CD1c-positive myeloid dendritic cell (primary cell): Measurements from ENCODE around the gene ETS2.
"Not testable (repeated sequence)": the region's sequence is repeated elsewhere in the genome, so short reads cannot be mapped to it uniquely, and the experiment has no call there.

ENCODE experiments used
- DNase-seq: peaks from one replicate; pipeline ENCODE4 v3.0.0-alpha.2; 2016; ENCODE audit errors: extremely low spot score

Gene ETS2

DNA sequence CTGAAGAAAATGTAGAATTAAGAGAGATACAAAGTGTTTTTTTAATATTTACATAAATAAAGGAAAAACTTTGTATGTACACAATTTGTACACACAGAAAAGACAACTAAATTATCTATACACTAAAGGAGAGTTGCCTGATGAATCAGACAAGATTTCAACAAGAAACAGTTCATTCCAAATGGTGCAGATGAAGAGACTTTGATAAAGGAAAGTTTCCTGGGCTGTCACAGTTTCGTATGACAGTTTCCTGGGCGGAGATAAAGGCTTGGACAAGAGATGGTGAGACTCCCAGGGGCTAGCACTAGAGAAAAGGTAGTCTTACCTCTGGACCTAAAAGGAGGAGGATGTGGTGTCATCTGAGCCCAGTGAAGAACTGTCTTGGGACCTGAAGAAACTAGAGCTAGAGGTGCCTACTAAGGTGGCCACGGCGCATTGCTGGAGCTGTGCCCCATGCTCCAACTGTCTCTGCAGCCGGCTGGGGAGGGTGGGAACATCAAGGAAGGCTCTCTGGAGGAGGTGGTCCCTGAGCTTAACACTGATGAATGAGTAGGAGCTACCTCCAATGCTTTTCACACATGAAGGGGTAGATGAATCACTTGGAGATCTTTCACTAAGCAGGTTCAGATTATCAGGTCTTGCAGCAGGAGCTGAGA, 32.2 kb downstream of the ETS2 start:
- no peak for DNase-seq

DNA sequence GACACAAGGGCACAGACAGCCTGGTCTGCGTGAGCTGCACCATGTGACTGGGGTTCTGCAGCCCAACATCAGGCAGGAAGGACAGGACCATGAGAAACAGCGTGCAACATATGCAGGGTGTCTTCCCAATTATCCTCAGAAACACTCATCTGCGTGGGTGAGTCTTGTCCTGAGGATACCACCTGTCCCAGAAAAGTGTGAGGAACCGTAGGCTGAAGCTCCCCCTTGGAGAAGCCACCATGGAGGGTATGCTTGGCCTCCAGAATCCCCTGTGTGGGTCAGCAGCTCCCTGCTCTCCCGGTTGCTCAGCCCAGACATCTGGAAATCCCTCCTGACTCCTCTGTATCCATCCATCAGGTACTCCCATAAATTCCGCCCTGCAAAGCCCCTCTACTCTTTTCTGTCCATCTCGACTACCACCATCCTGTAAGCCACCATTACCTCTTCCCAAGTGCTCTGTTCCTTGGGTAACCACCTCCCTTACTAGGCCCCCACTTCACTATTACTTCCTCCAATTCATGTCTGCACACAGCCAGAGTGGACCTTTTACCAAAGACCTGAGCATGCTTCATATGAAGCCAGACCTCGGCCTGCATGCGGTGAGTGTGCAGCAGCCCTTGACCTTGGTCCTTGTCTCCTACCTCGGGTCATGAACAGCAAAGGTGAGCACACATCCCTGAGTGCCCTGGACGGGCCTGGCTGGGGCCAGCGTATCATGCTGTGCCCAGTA, 33.0 kb downstream of the ETS2 start:
- no peak for DNase-seq

DNA sequence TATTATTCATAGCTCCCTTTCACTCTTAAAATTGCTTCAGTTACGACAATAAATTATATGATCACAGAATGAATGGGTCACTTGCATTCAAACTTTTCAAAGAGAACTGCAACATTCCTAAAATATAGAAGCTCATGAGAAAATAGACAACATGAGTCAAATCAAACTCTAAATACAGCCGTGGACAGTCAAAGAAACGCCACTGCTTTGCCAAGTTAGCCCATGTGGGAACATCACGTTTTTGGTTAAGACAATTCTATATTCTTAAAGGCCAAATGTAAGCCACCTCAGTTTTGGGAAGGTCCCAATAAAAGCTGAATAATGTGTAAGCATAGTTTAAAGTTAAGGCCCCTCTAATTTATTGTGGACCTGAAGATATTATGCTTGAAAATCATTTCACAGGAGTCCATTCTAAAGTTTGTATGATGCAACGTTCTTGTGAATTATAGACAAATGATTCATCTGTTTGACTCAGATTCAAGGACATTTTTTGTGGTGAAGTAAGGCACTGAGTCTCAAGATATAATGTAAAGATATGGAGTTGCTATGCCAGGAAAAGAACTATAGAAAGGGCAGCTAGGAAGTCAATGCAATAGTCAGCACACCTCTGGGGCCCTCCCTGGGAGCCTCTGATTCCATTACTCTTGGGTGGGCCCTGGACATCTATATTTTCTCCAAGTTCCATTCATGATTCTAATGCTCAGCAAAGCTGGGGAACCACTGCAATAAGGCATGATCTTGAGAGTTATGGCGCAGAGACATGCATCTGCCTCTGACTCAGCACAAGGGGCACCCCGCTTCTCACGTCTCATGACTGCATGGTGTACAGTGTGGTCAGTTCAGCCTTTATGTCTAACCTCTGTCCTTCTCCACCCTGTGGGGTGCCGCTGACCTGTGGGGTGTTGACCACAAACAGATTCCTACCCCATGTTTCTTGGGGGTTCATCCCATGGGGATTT, 33.9 kb downstream of the ETS2 start:
- DNase-seq = peak; percentile 40

DNA sequence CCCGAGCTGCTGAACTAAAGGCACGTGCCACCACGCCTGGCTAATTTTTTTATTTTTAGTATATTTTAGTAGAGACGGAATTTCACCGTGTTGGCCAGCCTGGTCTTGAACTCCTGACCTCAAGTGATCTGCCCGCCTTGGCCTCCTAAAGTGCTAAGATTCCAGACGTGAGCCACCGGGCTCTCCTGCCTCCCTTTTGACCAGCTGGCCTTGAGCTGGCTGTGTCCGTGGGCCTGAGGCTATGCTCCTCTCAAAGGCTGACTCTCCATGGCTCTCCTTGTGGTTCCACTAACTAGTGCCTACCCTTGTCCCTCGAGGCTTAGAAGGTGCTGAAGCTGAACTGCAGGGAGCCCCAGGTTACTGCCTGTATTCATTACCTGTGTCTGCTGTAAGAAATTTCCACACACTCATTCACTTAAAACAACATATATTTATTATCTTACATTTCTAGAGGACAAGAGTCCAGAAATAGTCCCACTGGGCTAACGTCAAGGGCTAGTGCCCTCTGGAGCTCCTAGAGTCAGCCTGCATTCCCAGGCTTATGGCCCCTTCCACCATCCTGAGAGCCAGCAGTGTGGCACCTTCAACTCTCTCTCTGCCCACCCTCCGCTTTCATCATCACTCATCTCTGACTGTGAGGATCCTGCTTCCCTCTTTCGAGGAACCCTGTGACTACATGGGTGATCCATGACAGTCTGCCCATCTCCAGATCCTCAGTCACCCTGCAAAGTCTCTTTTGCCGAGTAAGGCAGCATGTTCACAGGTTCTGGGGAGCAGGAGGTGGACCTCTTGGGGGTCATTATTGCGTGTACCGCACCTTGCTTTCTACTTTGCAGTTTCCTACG, 34.9 kb downstream of the ETS2 start:
- DNase-seq = peak; percentile 55

DNA sequence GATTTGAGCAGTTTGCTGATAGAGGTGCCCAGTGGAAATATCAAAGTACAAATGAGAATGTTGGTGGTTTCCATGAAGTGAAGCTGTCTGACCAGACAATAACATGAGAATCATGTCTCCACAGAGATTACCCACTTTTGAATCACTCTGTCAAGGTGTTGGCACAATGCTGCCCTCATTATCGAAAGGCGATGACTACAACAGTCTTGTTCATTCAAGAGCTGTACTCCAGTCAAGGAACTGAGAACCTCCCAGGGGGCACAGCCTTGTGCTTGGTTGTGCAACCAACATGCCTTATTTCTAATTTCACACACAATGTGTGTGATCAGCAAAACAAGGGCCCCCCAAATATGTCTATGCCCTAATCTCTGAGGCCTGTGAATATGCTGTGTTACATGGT, 35.7 kb downstream of the ETS2 start:
- peak; percentile 12 for DNase-seq

DNA sequence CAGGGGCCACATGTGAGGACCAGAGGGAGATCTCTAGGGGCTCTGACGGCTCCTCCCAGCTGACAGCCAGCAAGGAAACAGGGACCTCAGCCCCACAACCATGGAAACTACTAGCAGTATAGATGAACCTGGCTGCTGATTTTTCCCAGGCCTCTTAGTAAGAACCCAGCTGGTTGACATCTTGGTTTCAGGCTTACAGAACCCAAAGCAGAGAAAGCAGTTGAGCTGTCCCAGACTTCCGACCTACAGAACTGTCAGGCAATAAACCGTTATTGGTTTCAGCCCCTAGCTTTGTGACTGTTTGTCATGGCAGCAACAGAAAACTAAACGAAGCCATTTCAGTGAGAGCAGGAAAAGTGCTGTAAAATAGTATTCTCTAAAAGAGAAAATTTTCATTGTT, 36.4 kb downstream of the ETS2 start:
- no peak for DNase-seq

DNA sequence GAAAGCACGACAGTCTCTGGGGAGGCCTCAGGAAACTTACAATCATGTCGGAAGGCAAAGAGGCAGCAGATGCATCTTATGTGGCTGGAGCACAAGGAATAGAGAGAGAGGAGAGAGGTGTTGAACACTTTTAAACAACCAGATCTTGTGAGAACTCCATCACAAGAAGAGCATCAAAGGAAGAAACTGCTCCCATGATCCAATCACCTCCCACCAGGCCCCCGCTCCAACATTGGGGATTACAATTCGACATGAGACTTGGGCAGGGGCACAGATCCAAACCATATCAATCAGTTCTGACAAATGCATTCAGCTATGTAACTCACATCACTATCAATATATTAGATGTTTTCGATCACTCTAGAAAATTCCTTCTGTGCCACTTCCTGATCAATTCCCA, 37.6 kb downstream of the ETS2 start:
- no peak for DNase-seq

DNA sequence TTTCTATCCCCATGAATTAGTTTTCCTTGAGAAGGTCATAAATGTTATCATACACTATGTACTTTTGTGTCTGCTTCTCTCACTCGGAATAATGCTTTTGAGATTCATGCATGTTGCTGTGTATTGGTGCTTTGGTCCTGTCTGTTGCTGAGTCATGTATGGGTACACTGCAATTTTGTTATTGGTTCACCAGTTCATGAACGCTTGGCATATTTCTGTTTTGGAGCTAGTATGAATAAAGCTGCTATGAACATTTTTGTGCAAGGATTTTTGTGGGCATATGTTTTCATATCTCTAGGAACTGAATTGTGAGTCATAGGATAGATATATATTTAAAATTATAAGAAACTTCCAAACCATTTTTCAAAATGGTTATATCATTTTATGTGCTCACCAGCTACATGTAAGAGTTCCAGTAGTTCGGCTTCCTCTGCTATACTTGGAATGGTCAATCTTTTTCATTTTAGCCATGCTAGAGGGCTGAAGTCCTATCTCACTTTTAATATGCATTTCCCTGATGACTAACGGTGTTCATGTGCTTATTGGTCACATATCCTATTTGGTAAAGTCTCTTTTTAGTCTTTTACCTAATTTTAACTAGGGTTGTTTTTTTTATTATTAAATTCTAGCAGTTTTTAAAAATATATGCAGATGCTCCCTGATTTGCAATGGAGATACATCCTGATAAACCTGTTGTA, 38.2 kb downstream of the ETS2 start:
- DNase-seq = peak; percentile 12

DNA sequence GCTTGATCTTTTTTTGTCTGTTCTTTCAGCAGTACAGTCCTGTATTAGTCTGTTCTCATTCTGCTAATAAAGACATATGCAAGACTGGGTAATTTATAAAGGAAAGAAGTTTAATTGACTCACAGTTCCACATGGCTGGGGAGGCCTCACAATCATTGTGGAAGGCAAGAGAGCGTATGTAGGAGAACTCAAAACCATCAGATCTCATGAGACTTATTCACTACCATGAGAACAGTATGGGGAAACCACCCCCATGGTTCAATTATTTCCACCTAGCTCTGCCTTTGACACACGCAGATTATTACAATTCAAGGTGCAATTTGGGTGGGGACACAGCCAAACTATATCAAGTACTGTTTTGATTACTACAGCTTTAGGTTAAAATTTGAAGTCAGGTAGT, 39.6 kb downstream of the ETS2 start:
- DNase-seq = not testable (repeated sequence)

DNA sequence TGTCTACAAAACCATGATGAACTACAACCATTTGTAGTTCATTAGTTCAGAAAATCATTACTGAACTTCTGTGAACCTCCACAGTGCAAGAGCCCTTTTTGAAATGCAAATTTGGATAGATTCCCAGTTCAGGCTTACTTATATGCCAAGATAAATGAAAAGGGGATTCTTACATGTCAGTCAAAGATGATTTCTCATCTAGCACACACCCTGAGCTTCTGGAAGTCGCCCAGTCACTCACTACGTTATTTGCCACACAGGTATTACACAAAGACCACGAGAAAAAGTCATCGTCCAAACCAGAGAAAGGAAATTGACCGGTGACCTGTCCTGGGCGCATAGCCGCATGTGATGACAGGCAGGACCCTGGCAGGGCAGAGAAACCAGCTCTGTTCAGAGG, 41.8 kb downstream of the ETS2 start:
- no peak for DNase-seq

DNA sequence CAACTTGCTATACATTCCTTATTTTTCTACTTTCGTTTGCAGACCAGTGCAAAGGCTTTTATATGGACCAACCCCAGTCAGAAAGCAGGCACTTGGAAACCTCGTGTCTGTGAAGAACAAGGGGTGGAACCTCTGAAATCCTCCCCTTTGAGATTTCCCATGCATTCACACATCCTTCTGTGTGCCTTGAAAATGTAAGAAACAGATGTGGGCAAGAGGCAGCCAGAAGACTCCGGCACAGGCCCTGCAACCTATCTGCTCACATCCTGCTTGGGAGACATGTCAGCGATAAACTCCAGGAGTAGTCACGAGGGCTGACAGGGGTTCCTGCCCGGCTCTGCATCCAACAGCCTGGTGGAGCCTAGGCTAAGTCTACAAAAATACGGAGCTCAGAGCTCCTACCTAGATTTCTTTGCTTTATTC, 42.5 kb downstream of the ETS2 start:
- no peak for DNase-seq

DNA sequence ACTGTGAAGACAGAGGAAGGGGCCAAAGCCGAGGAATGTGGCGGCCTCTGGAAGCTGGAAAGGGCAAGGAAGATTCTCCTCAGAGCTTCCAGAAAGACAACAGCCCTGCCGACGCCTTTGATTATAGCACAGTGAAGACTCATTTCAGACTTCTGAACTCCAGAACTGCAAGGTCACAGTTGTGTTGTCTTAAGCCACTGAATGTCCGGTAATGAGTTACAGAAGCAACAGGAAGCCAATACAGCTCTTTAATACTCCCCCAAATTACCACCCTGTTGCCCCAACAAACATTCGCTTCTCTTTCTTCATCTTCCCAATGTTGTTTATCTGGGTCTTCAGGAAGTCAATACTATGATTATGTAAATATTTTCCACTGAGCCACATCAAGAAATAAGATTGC, 44.0 kb downstream of the ETS2 start:
- DNase-seq = no peak

DNA sequence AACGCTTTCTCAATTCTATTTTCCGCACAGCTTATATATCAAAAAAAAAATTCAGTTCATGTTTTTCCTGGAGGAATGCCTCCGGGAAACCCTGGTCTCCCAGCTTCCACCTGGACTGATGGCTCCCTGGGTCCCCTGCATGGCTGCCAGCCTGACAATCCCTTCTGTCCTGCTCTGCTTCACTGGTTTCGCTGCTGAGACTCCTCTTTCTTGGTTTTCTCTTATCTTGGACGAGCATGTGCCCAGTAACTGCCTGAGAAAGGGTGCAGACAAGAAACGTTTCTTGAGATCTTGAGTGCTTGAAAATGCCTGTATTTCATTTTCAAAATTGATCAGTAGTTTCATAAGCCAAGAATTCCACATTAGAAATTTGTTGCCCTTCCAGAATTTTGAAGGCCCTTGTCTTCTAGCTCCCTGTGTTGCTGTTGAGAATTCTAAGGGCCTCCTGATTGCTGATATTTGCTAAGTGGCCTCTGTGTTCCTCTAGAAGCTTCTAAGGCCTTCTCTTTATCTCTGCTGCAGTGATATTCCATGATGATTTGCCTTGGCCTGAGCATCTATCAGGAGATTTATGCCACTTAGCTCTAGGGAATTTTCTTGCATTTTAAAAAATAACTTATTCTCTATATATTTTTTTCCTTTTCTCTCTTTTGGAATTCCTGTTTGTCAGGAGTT, 44.7 kb downstream of the ETS2 start:
- no peak for DNase-seq

DNA sequence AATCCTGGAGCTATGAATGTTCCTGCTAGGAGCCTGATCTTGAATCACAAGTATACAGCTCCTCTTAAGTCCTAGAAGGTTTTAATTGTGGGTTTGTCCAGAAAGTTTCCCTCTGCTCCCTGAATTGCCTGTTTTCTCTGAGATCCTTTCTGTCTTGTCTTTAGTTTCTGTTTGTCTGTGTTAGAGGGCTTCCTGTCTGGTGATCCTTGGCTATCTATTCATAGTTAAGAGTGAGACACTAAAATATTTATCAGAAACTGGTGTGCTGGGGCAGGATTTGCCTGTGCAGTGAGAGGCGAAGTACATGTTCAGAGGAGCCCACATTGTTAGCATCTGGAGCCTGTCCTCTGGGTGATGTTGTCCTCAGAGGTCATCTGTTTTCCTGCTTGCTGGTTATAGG, 45.4 kb downstream of the ETS2 start:
- DNase-seq = no peak

DNA sequence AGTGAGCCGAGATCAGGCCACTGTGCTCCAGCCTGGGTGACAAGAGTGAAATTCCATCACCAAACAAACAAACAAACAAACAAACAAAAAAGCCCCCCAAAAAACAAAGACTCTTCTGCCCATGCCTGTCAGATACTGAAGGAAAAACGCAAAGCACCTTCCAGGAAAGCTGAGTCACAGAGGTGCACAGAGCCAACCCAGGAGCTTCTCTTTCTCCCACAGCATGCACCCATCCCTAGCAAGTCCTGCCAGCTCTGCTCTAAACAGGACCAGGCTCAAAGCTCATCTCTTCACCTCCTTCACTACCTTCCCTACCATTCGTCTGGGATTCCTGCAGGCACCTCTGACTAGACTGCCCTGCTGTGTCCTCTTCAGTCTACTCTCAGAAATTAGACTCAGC, 46.5 kb downstream of the ETS2 start:
- no peak for DNase-seq

DNA sequence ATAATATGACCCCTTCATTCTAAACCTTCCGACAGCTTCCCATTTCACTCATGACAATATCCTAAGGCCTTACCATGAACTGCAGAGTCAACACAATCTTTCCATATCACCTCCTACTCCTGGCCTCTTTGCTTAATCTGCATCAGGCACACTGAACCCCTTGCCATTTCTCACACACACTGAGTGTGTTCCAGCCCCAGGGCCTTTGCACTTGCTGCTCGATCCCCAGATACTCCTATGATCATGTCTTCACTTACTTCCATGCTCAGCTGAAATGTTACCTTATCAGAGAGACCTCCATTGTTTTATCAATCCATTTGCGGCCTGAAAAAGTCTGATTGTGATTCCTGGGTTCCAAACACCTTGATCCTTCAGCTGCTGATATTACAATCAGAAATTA, 47.0 kb downstream of the ETS2 start:
- no peak for DNase-seq

DNA sequence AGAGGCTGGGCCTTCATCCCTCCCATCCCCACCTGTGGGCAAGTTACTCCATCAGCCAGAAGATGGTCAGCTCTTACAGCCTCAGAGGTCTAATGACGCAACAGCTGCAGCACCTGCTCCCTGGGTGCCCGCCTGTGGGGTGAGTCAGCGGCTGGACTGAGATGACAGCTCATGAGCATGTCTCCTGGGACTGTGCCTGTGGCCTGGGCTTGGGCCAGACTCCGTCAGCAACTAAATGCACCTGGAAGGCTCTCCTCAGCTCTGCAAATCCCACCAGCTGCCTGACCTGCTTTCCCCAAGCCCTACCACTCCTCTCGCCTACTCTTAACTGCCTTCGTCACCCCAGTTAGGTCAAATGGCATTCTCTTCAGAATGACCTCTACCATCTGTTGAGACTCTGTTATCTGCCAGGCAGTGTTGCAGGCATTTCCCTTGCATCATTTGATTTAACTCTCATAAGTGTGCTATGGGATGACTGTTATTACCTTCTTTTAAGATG, 47.7 kb downstream of the ETS2 start:
- DNase-seq = no peak

DNA sequence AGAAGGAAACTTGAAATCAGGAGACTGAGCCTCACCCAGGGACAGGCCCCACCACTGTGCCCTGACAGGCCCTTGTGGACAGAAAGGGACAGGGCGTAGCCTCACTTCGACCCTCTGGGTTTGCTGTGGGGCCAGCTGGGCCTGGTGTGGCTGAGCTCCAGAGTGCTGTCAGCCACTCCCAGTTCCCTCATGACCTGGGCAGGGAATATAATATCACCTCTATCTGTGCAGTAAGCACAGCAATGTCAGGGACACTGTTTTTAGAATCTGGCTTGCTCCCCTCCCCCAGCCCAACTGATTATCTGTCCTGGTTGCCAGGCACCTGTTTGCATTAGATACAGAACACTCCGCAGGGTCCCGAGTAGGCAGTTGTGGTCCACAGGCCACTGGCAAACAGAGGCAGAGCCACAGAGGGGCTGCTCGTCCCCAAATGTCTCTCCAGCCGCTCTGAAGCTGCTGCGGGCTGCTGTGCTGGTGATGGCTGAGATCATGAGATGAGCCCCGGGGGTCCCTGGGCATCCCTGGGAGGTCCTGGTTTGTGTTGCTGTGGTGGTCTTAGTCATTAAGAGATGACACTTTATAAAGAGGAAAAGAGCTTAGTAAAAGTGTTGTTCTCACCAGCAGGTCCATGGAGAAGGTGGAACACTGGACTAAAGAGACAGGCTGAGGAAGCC, 51.6 kb downstream of the ETS2 start:
- DNase-seq = no peak

DNA sequence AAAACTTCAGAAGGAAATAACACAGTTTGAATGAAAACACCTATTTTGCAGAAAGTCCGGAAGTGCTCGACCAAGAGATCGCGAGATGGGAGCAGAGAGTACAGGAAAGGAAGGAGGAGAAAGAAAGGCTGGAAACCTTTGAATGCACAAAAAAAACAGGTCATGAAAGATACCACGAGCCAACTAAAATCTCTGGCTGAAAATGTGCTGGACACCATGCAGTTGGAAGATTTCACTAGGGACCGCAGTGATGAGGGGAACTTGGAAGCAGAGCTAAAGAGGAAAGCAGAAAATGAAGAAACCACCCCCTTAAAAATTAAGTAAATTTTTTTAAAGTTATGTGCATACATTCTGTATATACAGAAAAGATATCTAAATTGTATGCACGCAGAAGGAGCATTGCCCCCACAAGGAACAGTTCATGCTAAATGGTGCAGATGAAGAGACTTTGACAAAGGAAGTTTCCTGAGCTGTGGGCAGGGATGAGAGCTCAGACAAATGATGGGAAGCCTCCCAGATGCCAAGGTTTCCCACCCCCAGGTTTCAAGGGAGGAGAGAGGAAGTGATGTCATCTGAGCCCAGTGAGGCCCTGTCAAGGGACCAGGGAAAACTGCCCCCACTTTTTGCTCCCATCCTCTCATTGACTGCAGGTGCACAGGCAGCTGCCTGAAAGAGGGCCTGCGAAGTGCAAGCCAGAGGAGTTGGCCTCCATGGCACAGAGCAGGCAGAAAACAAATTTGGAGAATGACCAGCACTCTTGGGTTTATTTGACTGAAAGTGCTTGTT, 52.5 kb downstream of the ETS2 start:
- DNase-seq = no peak
